ENCODE measurements around the gene PUS1.
A peak's percentile ranks its signal among the peaks of the same experiment; 100 is the strongest.

- TF ChIP-seq CTCF (conservative IDR thresholded peaks at IDR 0.05; ENCODE audit: low read depth, low read length) (peak; percentile 60), EZH2 (IDR thresholded peaks at IDR 0.05; ENCODE audit: low read length, unreplicated experiment) (no peak), EZH2phosphoT487 (IDR thresholded peaks at IDR 0.05; ENCODE audit: borderline replicate concordance, low read length) (no peak)
These were observed 20.5 kb downstream of the PUS1 start, which contains the start of gene EP400 for GRCh38 chr12:131949431-131950181.
